MM.1S (cell line): ENCODE results near the gene LIPG.

Experiments used
- CTCF ChIP-seq: fragments of 300-600 bp; sonication (generic); IDR thresholded peaks from 2 replicates; pipeline ENCODE4 v1.5.1; 2016; ENCODE audit warnings: antibody characterized with exemption, low read length, mixed read lengths
- EZH2 ChIP-seq: fragments of 300-600 bp; sonication (generic); optimal IDR thresholded peaks from 2 replicates; pipeline ENCODE3; 2017; ENCODE audit warnings: low read depth, mild to moderate bottlenecking, antibody characterized with exemption, low read length, mixed read lengths

DNA sequence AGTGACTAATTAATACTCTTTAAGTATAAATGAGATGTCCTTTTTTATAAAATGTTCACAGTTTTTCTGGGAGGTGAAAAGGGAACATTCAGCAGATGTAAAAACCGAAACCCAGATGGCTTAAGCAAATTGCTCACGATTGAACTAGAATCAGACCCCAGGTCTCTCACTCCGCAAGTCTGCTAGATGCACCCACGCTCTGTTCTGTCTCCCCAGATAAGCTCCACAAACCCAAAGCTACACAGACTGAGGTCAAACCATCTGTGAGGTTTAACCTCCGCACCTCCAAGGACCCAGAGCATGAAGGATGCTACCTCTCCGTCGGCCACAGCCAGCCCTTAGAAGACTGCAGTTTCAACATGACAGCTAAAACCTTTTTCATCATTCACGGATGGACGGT is 3.2 kb downstream of the LIPG start:
- TF ChIP-seq CTCF (no peak), EZH2 (no peak)
